PC-9 (cell line): ENCODE results near the gene GNG4. TPM values are rescaled to one million over a fixed set of nuclear protein-coding genes. Genes with fewer than 3 reads are reported as not detected.

Source experiments
- BruUV-seq: library from RNA; stranded (reverse); fragments of 400-500 nt; replicated peaks from 2 replicates; lab custom pipeline; 2021; lab: Mats Ljungman, UMichigan
- CTCF ChIA-PET: fragments of 300-600 bp; sonication (Branson Sonifier 250); formaldehyde crosslinking; loops from one replicate; lab custom pipeline; 2022; ENCODE audit warnings: antibody characterized with exemption; lab: Charles Lee
- POLR2A ChIA-PET: fragments of 300-600 bp; sonication (Branson Sonifier 250); formaldehyde crosslinking; loops from one replicate; lab custom pipeline; 2022; ENCODE audit warnings: antibody characterized with exemption; ENCODE audit not compliant: unreplicated experiment; lab: Charles Lee
- DNase-seq, 2 experiments: peaks; one replicate each; pipeline versions ENCODE4 v3.0.0 to v3.0.0-alpha.2; 2015 to 2022; ENCODE audit warnings: mixed read lengths in 1 of 2
- H2AFZ ChIP-seq: fragments of 200-600 bp; sonication (generic); 2 replicates; pipeline ENCODE4 v1.8.1; 2017; ENCODE audit warnings: antibody characterized with exemption
- H3F3A ChIP-seq: fragments of 200-600 bp; sonication (generic); 2 replicates; pipeline ENCODE4 v1.8.1; 2017; ENCODE audit warnings: antibody characterized with exemption, mild to moderate bottlenecking, low read depth; ENCODE audit not compliant: insufficient read depth
- H3K27ac ChIP-seq: fragments of 200-600 bp; sonication (generic); 2 replicates; pipeline ENCODE4 v1.6.1; 2016; ENCODE audit warnings: mixed run types
- H3K27me3 ChIP-seq: fragments of 200-600 bp; sonication (generic); 2 replicates; pipeline ENCODE4 v1.6.1; 2016; ENCODE audit warnings: low read depth, mixed run types; ENCODE audit not compliant: insufficient read depth
- H3K36me3 ChIP-seq: fragments of 200-600 bp; sonication (generic); 2 replicates; pipeline ENCODE4 v1.6.1; 2016; ENCODE audit warnings: low read depth, mixed run types
- H3K4me1 ChIP-seq: fragments of 200-600 bp; sonication (generic); replicated peaks from 2 replicates; pipeline ENCODE4 v1.6.1; 2016; ENCODE audit warnings: mixed run types; ENCODE audit not compliant: insufficient read depth
- H3K4me2 ChIP-seq: fragments of 200-600 bp; sonication (generic); 2 replicates; pipeline ENCODE4 v1.6.1; 2017; ENCODE audit warnings: mixed run types
- H3K4me3 ChIP-seq: fragments of 200-600 bp; sonication (generic); 2 replicates; pipeline ENCODE4 v1.6.1; 2016; ENCODE audit warnings: mixed run types
- H3K79me2 ChIP-seq: fragments of 200-600 bp; sonication (generic); 2 replicates; pipeline ENCODE4 v1.6.1; 2017; ENCODE audit warnings: low read depth, mixed run types
- H3K9me2 ChIP-seq: fragments of 200-600 bp; sonication (generic); 2 replicates; pipeline ENCODE4 v1.8.1; 2017; ENCODE audit warnings: mild to moderate bottlenecking; ENCODE audit not compliant: insufficient read depth
- H3K9me3 ChIP-seq: fragments of 200-600 bp; sonication (generic); 2 replicates; pipeline ENCODE4 v1.8.1; 2016; ENCODE audit warnings: low read depth; ENCODE audit not compliant: insufficient read depth
- H4K20me1 ChIP-seq: fragments of 200-600 bp; sonication (generic); 2 replicates; pipeline ENCODE4 v1.8.1; 2017; ENCODE audit not compliant: insufficient read depth
- CTCF ChIP-seq: fragments of 200-600 bp; sonication (generic); conservative IDR thresholded peaks from 2 replicates; pipeline ENCODE4 v1.6.1; 2017; ENCODE audit warnings: mixed run types, antibody characterized with exemption, mild to moderate bottlenecking, moderate library complexity
- EZH2 ChIP-seq: fragments of 200-600 bp; sonication (generic); IDR thresholded peaks from 2 replicates; pipeline ENCODE4 v1.8.0; 2017; ENCODE audit warnings: antibody characterized with exemption, low read depth
- intact Hi-C: fragments of 100-400 bp; cut with micrococcal nuclease; formaldehyde crosslinking; loops from one replicate; pipeline ENCODE4 v1.10.0; 2022; ENCODE audit not compliant: unreplicated experiment
- total RNA-seq: library from RNA; stranded (reverse); gene quantifications from 2 replicates; pipeline ENCODE4 v1.2.3, GENCODE V29; 2021

The GNG4 gene
- total RNA-seq, 1 experiment from 2014 or later = 16.3 TPM

GRCh38 chr1:235635938-235636662 lies 13.5 kb downstream of the GNG4 start:
- CTCF ChIA-PET = interaction anchor here (0.6 kb wide), 1 partner anchor 39 kb away, joined by 4 read pairs; no protein-coding TSS in a partner anchor
- H3K4me1 ChIP-seq = peaks cover 15% of the 10 kb centered on the region
- H3K79me2 ChIP-seq = no peaks in the 10 kb centered on the region
- no peaks in the 10 kb centered on the region for H3K36me3 ChIP-seq
- no peaks in the 10 kb centered on the region for H3K9me2 ChIP-seq
- no peak overlapping the region for H2AFZ ChIP-seq
- peak overlapping the region; percentile 60 for H3K4me2 ChIP-seq
- H3K4me3 ChIP-seq = no peak overlapping the region
- POLR2A ChIA-PET = no interaction called here
- intact Hi-C loops = no loop called here
- peaks cover 4% of the 10 kb centered on the region; the same call in 1 of the 2 replicates for H3F3A ChIP-seq
- H3K9me3 ChIP-seq = no peaks in the 10 kb centered on the region
- H4K20me1 ChIP-seq = no peaks in the 10 kb centered on the region
- BruUV-seq = no TSS peak
- peak; percentile 81 to 83 for DNase-seq
- 0 out of 2 replicates have a peak overlapping the region, but pooled peaks have one; percentile 26 for H3K27ac ChIP-seq
- TF ChIP-seq EZH2 (no peak), CTCF (peak; percentile 40; the same call in 1 of the 2 replicates)
- H3K27me3 ChIP-seq = no peaks in the 10 kb centered on the region

GRCh38 chr1:235632506-235633401 lies 16.8 kb downstream of the GNG4 start:
- Histone ChIP-seq H2AFZ (no peak overlapping the region), H3K79me2 (no peaks in the 10 kb centered on the region), H3K27me3 (no peaks in the 10 kb centered on the region), H3K36me3 (no peaks in the 10 kb centered on the region), H3K9me3 (no peaks in the 10 kb centered on the region), H3K27ac (no peak overlapping the region), H3K4me2 (no peak overlapping the region), H3K9me2 (no peaks in the 10 kb centered on the region), H4K20me1 (no peaks in the 10 kb centered on the region), H3K4me1 (peaks cover 15% of the 10 kb centered on the region), H3F3A (peaks cover 3% of the 10 kb centered on the region; the same call in 1 of the 2 replicates), H3K4me3 (no peak overlapping the region)
- POLR2A ChIA-PET = interaction anchor here (0.5 kb wide), 1 partner anchor 873 kb away, joined by 3 read pairs; no protein-coding TSS in a partner anchor
- no peak for DNase-seq
- no TSS peak for BruUV-seq
- CTCF ChIA-PET = interaction anchor here (0.6 kb wide), 1 partner anchor 127 kb away, joined by 4 read pairs; no protein-coding TSS in a partner anchor
- TF ChIP-seq CTCF = no peak
- no peak for TF ChIP-seq EZH2
- intact Hi-C loops = no loop called here

- Histone ChIP-seq H3K27me3 (no peaks in the 10 kb centered on the region), H3K36me3 (no peaks in the 10 kb centered on the region), H3K4me2 (no peak overlapping the region), H3K4me1 (peaks cover 15% of the 10 kb centered on the region), H4K20me1 (no peaks in the 10 kb centered on the region), H3F3A (peaks cover 3% of the 10 kb centered on the region; the same call in 1 of the 2 replicates), H3K9me3 (no peaks in the 10 kb centered on the region), H3K9me2 (no peaks in the 10 kb centered on the region), H3K27ac (no peak overlapping the region), H3K79me2 (no peaks in the 10 kb centered on the region), H2AFZ (no peak overlapping the region), H3K4me3 (no peak overlapping the region)
- intact Hi-C loops = no loop called here
- no TSS peak for BruUV-seq
- no peak for DNase-seq
- no peak for TF ChIP-seq EZH2
- TF ChIP-seq CTCF = no peak
- ChIA-PET CTCF (no interaction called here), POLR2A (interaction anchor here (0.5 kb wide), 1 partner anchor 872 kb away, joined by 3 read pairs; no protein-coding TSS in a partner anchor)
Observed at GRCh38 chr1:235631816-235632215, 17.8 kb downstream of the GNG4 start.
